GM18951 (cell line): Measurements from ENCODE around the gene MRPL11.
A peak's percentile ranks its signal among the peaks of the same experiment; 100 is the strongest.

Experiments
- POLR2A ChIP-seq: IDR thresholded peaks from 4 replicates; pipeline ENCODE4 v1.6.1; 2011; ENCODE audit warnings: mild to moderate bottlenecking; ENCODE audit not compliant: insufficient read length, insufficient read depth; ENCODE audit errors: extremely low read depth
- in situ Hi-C: fragments of 300-500 bp; cut with MboI; formaldehyde crosslinking; loops from one replicate; pipeline ENCODE4 v1.12.0; 2022; ENCODE audit warnings: low sequenced_read_pairs, mixed read lengths, inconsistent platforms; ENCODE audit not compliant: unreplicated experiment

Gene MRPL11

GRCh38 chr11:66438504-66439466, at the start of gene MRPL11:
Gene MRPL11, minus strand, starts transcription at chr11:66438848. Its CDS starts 94 bp downstream, at chr11:66438754.
- peak; percentile 59 for TF ChIP-seq POLR2A

DNA sequence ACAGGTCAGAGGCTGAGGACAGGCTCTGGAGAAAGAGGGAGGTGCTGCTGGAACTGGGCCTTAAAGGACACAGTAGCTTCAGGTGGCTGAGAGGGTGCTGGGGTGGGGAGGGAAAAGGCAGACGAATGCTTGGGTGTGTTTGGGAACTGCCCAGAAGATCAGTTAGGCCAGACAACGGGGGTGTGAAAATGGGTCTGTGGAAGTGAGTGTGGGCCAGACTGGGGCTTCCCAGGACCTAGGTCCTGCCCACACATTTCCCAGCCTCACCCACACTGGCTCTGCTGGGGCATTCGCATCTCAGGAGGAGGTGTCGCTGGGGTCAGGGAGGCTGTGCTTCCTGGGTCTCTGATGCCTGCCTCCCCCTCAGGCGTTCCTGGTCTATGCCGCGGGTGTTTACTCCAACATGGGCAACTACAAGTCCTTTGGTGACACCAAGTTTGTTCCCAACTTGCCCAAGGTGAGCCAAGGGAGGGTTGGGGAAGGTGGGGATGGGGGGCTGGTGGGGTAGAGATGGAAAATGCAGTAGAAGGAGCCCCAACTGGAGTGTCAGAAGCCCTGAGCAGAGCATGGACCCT, 46.2 kb upstream of the MRPL11 start:
- TF ChIP-seq POLR2A, result no peak
- in situ Hi-C loops, result no loop called here

More at GRCh38 chr11:66438504-66439466, at the start of gene MRPL11:
- in situ Hi-C loops, result no loop called here

- peak; percentile 92 for TF ChIP-seq POLR2A
- in situ Hi-C loops, result no loop called here
These were observed 41.7 kb upstream of the MRPL11 start, which contains the start of gene DPP3 for GRCh38 chr11:66480117-66480938. Gene DPP3, plus strand, starts transcription at chr11:66480434. Its CDS starts 1,767 bp downstream, at chr11:66482201.

- no peak for TF ChIP-seq POLR2A
- in situ Hi-C loops, result no loop called here
These were observed 40.9 kb upstream of the MRPL11 start for GRCh38 chr11:66479394-66480116.

DNA sequence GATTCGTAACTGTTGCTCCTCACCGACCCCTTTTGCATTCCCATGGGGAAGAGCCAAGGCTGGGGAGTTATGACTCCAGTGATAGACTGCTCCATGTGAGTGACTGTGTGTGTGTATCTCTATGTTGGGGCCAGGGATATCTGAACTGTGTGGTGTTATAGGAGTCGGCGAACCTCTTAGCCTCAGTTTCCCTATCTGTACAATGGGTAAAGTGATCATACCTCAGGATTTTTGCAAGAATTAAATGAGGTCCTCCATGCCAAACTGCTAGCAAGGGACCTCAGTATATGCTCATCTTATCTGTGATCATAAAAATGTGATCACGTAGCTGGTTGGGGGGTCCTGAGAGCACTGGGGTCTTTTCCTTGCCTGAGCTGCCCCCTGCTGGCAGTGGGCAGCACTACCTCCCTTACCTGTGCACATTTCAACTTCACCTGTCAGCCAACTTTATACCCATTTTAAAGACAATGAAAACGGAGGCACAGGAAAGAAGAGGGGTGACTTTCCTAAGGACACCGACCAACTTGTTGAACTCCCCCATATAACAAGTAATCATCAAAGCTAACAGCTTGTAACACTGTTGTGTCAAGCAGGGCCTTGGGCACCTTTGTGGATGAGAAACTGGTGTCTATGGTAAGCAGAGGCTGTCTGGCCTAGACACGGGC, 40.2 kb upstream of the MRPL11 start:
- no peak for TF ChIP-seq POLR2A
- in situ Hi-C loops, result no loop called here

DNA sequence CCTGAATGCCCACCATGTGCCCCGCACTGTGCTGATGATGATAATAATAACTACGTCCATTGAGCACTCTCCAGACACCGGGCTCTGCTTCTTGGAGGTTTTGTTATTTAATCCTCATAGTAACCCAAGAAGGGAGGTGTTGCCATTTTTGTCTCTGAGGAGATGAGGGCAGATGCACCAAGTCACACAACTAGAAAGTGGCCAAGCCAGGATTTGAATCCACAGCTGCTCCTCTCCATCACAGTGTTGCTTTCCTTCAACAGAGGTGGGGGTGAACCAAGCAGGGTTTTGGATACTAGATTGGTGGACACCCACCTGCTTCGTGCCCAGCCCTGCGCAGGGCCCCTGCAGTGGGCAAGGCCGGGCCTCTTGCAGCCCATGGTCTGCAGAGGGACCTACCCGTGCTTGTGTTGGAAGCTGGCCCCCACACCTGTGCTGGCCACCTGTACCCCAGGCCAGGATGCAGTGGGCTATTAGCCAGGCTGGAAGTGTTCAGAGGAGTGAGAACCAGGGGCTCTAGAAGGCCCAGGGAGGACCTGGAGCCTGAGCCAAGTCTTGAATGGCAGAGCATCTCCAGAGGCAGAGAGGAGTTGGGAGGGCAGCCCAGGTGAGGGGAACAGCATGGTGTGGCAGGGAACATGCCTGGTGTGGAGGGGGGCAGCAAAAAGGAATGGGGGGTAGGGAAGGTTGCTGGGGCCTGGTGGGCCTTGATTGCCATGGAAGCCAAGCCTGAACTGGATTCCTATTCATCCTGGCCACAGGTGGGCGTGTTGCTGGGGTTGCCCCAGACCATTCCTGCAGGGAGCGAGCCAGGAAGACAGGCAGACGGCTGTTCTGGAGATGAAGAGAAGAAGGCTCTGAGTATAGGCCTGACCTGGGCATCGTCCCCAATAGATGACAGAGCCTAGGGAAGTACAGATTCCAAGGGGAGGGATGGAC, 38.9 kb upstream of the MRPL11 start:
- TF ChIP-seq POLR2A, result no peak
- in situ Hi-C loops, result no loop called here

DNA sequence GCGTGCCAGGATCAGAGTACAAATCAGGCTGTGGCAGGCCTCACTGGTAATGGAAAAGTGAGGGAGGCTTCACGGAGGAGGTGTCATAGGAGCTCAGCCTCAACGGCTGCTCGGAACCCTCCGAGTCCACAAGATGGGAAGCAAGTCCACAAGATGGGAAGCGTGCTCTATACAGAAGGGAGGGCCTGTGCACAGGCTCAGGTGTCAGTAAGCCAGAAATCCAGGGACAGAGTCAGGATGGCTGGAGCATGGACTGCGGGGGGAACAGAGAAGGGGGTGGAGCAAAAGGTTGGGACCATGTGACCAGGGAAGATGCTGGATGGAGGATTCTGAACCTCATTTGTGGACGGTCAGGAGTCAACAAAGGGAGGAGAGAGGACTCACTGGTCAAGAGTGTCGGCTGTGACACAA, 38.2 kb upstream of the MRPL11 start:
- TF ChIP-seq POLR2A, result no peak
- in situ Hi-C loops, result no loop called here

GRCh38 chr11:66476173-66476840, 37.7 kb upstream of the MRPL11 start:
- in situ Hi-C loops, result no loop called here

GRCh38 chr11:66475349-66476172, 36.9 kb upstream of the MRPL11 start:
- in situ Hi-C loops, result no loop called here
- no peak for TF ChIP-seq POLR2A

More at GRCh38 chr11:66476173-66476840, 37.7 kb upstream of the MRPL11 start:
- TF ChIP-seq POLR2A, result no peak
